Ascending aorta (tissue), 2 donors: ENCODE data around the gene SRD5A1. TPM values are rescaled to one million over a fixed set of nuclear protein-coding genes. Genes with fewer than 3 reads are reported as not detected.

Experiments
- DNase-seq, 2 donors: peaks; one replicate each; pipeline ENCODE4 v3.0.0-alpha.2; 2019; ENCODE audit warnings: low spot score in 2 of 2
- H3K27ac ChIP-seq, 2 donors: fragments of 200-600 bp; sonication (generic); one replicate each; pipeline ENCODE4 v1.5.1; 2016 to 2017; ENCODE audit warnings: mild to moderate bottlenecking in 1 of 2
- H3K27me3 ChIP-seq: fragments of 200-600 bp; sonication (generic); one replicate; pipeline ENCODE4 v1.5.1; 2017
- H3K36me3 ChIP-seq, 2 donors: fragments of 200-600 bp; sonication (generic); one replicate each; pipeline ENCODE4 v1.5.1; 2016
- H3K4me1 ChIP-seq, 2 donors: fragments of 200-600 bp; sonication (generic); one replicate each; pipeline ENCODE4 v1.5.1; 2016 to 2017; ENCODE audit warnings: mild to moderate bottlenecking in 1 of 2
- H3K4me3 ChIP-seq, 2 donors: fragments of 200-600 bp; sonication (generic); one replicate each; pipeline ENCODE4 v1.5.1; 2016 to 2017; ENCODE audit warnings: mild to moderate bottlenecking in 1 of 2
- H3K9me3 ChIP-seq, 2 donors: fragments of 200-600 bp; sonication (generic); one replicate each; pipeline ENCODE4 v1.5.1; 2016
- intact Hi-C: fragments of 100-400 bp; cut with DNase I; formaldehyde crosslinking; loops from one replicate; pipeline ENCODE4 v1.15.1; 2023
- total RNA-seq: library from RNA; depleted of rRNA; stranded (reverse); fragments of >200 nt; gene quantifications from one replicate; pipeline ENCODE4 v1.1.0, GENCODE V29; 2016
- TF ChIP-seq, protein P1 (sequence below), 3 experiments: fragments of 200-600 bp in 2 of 3; fragments of 450-650 bp in 1 of 3; sonication (generic) in 2 of 3; IDR thresholded peaks; one replicate each; pipeline ENCODE4 v1.5.1; 2016 to 2019; ENCODE audit warnings: antibody characterized with exemption in 3 of 3, mild to moderate bottlenecking in 1 of 3, moderate library complexity in 1 of 3

Gene SRD5A1
- total RNA-seq, 1 donor from 2014 or later, result 186 TPM

DNA sequence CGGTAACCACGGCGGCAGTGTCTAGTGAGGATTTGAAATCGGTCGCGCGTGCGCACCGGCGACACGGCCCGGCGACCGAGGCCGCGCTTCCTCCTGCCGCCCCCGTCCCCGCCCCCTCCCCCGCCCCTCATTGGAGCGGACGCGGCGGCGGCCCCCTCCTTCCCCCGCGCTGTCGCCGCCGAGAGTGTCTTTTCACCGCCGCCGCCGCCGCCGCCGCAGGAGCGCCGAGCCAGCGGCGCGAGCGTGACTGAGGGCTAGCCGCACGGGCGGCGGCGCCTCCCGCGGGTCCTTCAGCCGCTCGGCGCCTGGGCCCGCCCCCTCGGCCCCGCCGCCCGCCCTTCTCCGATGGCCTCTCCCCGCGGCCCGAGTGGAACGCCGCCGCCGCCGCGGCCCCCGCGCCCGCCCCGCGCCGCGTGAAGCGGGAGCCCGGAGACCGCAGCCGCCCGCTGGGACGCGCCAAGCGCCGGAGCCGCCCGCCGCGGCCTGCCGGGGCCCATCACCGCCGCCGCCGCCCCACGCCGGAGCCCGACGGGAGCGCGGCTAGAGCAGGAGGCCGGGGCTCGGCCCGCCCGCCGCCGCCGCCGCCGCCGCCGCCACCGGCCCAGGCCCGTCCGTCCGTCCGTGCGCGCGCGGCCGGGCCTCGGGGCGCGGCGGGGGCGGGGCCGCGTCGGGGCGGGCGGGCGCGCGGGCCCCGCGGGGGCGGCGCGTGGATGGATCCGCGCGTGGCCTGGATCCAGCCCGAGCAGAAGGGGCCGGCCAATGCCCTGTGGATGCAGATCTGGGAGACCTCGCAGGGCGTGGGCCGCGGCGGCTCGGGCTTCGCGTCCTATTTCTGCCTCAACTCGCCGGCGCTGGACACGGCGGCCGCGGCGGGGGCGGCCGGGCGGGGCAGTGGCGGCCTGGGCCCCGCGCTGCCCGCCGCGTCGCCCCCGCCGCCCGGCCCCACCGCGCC lies 80.3 kb downstream of the SRD5A1 start, which contains the start of gene TENT4A:
Gene TENT4A (plus strand): TSS at position 159 of the 952 bp plus-strand sequence. CDS start 552 bp downstream, at position 711.
- peaks cover 10 to 37% of the 10 kb centered on the region in 2 donors for H3K4me1 ChIP-seq
- TF ChIP-seq, protein P1, sequence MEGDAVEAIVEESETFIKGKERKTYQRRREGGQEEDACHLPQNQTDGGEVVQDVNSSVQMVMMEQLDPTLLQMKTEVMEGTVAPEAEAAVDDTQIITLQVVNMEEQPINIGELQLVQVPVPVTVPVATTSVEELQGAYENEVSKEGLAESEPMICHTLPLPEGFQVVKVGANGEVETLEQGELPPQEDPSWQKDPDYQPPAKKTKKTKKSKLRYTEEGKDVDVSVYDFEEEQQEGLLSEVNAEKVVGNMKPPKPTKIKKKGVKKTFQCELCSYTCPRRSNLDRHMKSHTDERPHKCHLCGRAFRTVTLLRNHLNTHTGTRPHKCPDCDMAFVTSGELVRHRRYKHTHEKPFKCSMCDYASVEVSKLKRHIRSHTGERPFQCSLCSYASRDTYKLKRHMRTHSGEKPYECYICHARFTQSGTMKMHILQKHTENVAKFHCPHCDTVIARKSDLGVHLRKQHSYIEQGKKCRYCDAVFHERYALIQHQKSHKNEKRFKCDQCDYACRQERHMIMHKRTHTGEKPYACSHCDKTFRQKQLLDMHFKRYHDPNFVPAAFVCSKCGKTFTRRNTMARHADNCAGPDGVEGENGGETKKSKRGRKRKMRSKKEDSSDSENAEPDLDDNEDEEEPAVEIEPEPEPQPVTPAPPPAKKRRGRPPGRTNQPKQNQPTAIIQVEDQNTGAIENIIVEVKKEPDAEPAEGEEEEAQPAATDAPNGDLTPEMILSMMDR (IDR thresholded peaks at IDR 0.05), result no peak
- peak in 1 of 2 donors; percentile 81 for DNase-seq
- H3K27ac ChIP-seq, result peak within 1 kb of the TSS; percentile 97 to 99
- peak within 1 kb of the TSS; percentile 87 to 93 for H3K4me3 ChIP-seq
- peaks cover 0 to 3% of the 10 kb centered on the region in 2 donors for H3K36me3 ChIP-seq
- no peaks in the 10 kb centered on the region for H3K27me3 ChIP-seq
- no peaks in the 10 kb centered on the region for H3K9me3 ChIP-seq
- intact Hi-C loops, result loop anchor here (1.0 to 10.0 kb wide), 9 partner anchors 20 to 1291 kb away; partner anchors contain the start of genes ICE1, MED10, NSUN2 and SRD5A1

DNA sequence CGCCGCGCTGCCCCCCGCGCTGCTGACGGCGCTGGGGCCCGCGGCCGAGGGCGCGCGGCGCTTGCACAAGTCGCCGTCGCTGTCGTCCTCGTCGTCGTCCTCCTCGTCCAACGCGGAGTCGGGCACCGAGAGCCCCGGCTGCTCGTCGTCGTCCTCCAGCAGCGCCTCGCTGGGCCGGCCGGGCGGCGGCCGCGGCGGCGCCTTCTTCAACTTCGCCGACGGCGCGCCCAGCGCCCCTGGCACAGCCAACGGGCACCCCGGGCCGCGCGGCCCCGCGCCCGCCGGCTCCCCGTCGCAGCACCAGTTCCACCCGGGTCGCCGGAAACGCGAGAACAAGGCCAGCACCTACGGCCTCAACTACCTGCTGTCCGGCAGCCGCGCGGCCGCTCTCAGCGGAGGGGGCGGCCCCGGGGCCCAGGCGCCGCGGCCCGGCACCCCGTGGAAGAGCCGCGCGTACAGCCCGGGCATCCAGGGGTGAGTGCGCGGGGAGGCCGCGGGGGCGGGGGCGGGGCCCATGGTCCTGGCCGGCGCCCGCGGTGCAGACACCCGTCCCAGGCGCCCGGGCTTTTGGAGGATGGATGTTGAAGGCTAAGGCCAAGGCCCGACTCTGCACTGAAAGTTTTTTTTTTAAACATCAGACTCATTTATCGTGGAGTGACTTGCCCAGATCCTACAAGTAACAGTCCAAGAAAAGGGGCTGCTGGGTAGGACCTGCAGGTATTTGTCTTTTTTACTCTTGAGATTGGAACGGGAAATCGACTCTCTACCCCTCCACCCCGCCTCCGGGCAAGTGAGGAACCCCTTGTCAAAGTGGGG lies 81.2 kb downstream of the SRD5A1 start:
- intact Hi-C loops, result loop anchor here (5.0 to 10.0 kb wide), 3 partner anchors 337 to 1220 kb away; partner anchors contain the start of gene MED10
- TF ChIP-seq, protein P1 (IDR thresholded peaks at IDR 0.05), result no peak
- Histone ChIP-seq H3K27ac (peak overlapping the region; percentile 60 to 89), H3K9me3 (no peaks in the 10 kb centered on the region), H3K4me3 (peak overlapping the region; percentile 87 to 91), H3K27me3 (no peaks in the 10 kb centered on the region), H3K4me1 (peaks cover 10 to 44% of the 10 kb centered on the region in 2 donors), H3K36me3 (peaks cover 0 to 3% of the 10 kb centered on the region in 2 donors)
- DNase-seq, result peak in 1 of 2 donors; percentile 70

DNA sequence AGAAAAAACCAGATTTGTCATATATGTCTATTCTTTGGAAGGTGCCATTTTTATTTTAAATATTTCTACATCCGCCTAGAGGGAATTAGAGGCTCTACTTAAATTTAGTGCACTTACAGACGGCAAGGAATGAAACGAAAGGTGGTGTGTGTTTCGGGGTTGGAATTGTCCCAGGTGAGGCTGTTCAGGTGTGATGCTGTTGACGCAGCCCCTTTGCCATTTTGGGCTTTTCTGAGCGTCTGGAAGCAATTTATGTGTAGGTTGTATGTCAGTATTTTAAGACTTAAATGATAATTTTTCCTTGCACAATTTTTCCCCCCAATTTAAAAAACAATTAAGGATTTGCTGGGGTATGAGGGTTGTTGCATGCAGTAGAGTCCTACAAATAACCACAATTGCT lies 82.0 kb downstream of the SRD5A1 start:
- H3K27ac ChIP-seq, result no peak overlapping the region
- TF ChIP-seq, protein P1 (IDR thresholded peaks at IDR 0.05), result no peak
- intact Hi-C loops, result loop anchor here (10.0 kb wide), 2 partner anchors 1140 to 1220 kb away; no protein-coding TSS in a partner anchor
- peaks cover 0 to 3% of the 10 kb centered on the region in 2 donors for H3K36me3 ChIP-seq
- DNase-seq, result no peak
- peaks cover 10 to 52% of the 10 kb centered on the region in 2 donors for H3K4me1 ChIP-seq
- no peaks in the 10 kb centered on the region for H3K27me3 ChIP-seq
- H3K4me3 ChIP-seq, result peak overlapping the region; percentile 87 to 91
- no peaks in the 10 kb centered on the region for H3K9me3 ChIP-seq

DNA sequence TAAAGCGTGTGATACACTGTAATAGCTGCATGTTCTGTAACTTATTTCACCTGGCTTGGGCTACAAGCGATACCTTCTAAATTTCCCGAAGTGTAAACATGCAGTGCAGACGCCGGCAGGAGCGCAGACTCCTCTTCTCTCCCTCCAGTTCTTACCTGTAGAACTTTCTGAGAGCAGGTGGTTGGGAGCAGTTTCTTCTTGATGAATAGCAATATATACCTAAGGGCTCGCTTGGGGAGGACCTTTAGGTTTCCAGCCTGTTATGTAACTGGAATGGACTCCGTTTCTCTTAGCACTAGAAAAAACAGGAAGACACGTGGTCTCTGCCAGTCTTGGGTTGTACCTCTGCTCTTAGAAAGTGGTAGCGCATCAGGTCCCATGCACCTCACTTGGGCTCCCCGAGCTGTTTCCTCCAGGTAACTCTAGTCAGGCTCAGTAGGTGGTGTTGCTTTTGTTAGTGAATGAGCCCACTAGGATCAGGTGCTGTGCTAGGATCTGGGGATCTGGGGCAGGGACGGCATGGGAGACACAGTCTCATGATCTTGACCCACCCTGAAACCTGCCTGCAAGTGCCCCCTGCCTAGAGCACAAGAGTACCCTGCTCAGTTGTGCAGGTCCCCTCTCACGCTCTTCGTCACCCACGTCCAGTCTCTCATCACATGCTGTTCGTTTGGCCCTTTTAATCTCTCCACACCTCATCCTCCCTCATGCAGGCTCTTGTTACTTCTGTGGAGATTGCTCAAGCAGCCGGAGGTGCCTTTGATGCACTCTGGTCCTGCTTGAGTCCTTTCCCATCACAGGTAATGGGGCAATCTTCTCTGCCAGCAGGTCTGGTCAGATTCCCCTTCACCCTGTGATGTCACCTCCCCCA lies 82.8 kb downstream of the SRD5A1 start:
- DNase-seq, result peak in 1 of 2 donors; percentile 55
- Histone ChIP-seq H3K36me3 (peaks cover 0 to 3% of the 10 kb centered on the region in 2 donors), H3K27me3 (no peaks in the 10 kb centered on the region), H3K9me3 (no peaks in the 10 kb centered on the region), H3K4me3 (peak overlapping the region; percentile 87 to 91), H3K27ac (no peak overlapping the region), H3K4me1 (peaks cover 10 to 58% of the 10 kb centered on the region in 2 donors)
- intact Hi-C loops, result loop anchor here (10.0 kb wide), 2 partner anchors 1141 to 1221 kb away; no protein-coding TSS in a partner anchor
- TF ChIP-seq, protein P1 (IDR thresholded peaks at IDR 0.05), result no peak
